GM18505 (cell line): Measurements from ENCODE around the gene PAPPA.

Source experiments
- ATAC-seq: cut with Tn5 transposase; IDR thresholded peaks from one replicate; pipeline ENCODE4 v1.9.1; 2021; ENCODE audit not compliant: unreplicated experiment
- POLR2A ChIP-seq: IDR thresholded peaks from 4 replicates; pipeline ENCODE4 v1.6.1; 2011; ENCODE audit warnings: borderline replicate concordance; ENCODE audit not compliant: insufficient read depth, insufficient read length; ENCODE audit errors: extremely low read depth

The PAPPA gene

DNA sequence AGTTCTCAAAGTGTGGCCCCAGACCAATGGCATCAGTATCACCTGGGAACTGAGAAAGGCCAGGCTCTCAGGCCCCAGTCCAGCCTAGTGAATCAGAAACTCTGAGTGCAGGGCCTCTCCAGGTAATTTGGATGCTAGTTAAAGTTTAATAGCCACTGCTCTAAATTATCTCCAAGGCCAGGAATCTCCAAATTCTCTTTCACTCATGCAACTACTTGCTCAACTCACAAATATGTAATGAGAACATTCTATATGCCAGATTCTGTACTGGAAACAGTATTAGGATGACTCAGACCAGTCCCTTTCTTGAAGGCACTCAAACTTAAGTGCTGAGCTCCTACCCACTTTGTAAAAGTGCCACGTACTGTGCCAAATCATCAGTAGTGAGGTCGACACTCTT, 84.6 kb downstream of the PAPPA start:
- no peak for ATAC-seq
- TF ChIP-seq POLR2A, result no peak

DNA sequence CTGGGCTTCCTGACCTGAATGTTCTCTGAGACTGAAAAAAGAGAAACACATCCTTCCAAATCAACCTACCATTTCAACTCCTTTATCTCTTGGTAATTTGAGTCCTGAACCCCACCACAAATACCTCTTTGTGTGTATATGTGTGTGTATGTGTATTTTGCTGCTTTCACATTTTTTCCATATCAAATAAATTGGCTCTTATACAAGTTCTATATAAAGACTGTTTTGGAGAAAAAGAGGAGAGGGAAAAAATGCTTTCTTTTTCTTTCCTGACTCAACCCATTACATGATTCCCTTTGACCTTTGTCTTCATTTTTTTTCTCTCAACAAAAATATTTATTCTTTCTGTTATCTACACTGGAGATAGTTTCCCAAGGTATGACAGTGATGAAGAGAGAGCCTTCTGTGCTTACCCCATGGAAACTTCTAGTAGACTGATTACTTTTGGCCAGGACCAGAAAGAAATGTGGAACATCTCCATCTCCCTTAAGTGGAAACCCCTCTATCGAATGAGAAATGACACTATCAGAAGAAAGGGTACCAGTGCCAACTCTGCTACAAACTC, 85.3 kb downstream of the PAPPA start:
- ATAC-seq, result no peak

DNA sequence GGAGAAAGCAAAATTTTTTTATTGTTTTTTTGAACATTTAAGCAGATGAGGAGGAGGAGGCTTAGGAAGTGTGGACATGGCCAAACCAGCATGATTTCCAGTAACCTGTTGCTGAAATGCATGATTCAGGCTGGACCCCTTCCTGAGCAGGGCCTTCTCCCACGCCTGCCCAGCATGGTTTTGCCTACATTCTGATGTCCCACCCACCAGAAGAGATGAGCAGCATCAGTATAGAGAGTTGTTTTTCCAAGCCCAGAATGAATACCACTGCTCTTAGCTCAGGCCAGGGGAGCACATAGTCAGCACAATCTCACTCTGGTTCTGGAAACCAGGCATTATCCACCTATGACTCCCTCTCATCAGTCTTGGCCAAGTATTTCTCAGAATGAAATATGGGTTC, 90.1 kb downstream of the PAPPA start:
- no peak for ATAC-seq
- no peak for TF ChIP-seq POLR2A

More for the DNA sequence above, 85.3 kb downstream of the PAPPA start:
- no peak for TF ChIP-seq POLR2A

DNA sequence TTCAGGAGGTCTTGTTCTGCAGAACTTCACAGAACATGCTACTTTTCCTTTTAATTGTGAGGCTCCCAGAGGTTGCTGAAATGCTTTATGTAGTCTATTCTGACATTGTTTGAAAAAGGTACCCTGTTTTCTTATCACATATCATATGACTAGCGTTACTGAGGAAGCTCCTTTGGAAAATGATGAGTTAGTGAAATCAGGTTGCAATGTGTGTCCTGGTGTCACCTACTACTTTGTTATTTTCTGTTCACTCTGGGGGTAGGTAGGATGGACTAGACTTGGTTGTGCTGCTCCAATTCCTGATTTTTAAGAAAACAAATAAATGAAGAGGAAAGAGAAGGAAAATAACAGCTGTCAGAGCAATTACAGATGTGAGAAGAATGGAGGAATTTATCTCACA, 93.7 kb downstream of the PAPPA start:
- no peak for ATAC-seq
- TF ChIP-seq POLR2A, result no peak

DNA sequence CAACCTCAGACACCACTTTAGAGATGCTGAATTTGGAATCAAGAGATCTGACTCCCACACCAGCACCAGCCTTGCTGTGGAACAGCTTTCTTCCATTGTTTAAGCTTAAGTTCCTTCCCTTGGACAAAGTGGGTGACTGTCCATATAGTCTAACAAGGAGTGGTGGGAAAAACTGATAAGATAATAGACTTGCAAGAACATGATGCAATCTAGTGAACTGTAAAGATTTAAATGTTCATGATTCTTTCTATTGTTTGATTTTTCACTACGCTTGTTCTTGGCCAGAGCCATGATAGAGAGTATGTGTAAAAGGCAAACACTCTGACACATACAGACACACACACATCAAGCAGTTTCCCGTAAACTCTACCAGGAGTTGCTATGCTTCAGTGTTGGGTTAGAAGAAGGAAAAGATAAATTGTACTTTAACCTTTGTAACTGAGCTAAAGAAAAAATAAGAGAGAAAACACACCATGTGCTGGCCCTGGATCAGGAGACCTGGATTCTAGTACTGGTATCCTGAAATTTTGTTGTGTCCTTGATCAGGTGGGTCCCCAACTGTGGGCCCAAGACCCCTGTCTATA, 94.3 kb downstream of the PAPPA start:
- no peak for TF ChIP-seq POLR2A
- no peak for ATAC-seq

DNA sequence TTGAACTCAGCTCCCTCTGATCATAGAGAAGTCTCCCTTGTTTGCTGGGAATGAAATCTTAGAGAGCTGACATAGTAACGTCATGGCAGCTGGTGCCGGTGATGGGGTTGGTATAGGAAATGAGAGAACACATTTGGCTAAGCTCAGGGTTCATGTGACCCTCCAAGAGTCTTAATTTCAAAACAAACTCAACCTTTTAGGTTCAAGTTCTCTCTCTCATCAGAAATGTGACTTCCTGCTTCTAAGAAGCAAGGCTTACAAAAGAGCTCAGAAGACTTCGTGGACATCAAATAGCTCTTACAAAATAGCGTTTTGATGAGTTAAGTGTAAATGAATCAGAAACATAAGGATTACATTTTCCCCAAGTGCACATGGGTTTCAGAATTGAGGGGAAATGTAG, 97.3 kb downstream of the PAPPA start:
- ATAC-seq, result no peak
- TF ChIP-seq POLR2A, result no peak

DNA sequence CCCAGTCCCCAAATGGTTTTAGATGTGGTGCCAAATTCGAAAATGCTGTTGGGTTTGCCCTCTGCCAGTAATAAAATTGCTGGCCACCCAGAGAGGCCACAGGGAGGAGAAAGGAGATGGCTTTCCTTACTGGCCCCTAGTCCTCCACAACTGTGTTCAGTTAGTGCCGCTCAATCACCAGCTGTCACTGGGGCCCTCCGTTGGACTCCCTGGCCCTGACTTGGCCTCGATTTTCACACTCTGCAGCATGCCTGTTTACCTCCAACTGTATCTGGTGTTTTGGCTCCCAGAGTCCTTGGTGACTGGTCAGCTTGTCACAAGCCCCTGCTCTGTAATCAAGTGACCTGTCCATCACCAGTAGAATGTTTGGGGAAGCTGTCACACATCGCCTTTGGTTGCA, 97.8 kb downstream of the PAPPA start:
- ATAC-seq, result no peak

DNA sequence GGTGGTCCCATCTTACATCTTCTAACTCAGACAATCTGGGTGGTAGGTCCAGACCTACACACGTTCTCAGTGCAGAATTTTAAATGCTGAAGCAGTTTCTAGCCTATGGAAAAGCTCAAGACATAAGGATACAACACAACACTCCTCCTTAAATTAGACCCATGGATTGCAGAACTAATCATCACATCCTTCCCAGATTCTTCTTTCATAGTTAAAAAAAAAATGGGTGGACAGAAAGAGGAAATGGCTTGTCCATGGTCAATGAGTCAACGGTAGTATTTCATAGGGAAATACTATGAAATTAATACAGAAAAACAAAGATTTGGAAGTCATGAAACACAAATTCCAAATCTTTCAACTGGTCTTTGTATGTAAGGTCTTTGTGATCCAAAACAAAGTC, 106.9 kb downstream of the PAPPA start:
- no peak for ATAC-seq
- no peak for TF ChIP-seq POLR2A

More for the DNA sequence above, 97.8 kb downstream of the PAPPA start:
- TF ChIP-seq POLR2A, result no peak

DNA sequence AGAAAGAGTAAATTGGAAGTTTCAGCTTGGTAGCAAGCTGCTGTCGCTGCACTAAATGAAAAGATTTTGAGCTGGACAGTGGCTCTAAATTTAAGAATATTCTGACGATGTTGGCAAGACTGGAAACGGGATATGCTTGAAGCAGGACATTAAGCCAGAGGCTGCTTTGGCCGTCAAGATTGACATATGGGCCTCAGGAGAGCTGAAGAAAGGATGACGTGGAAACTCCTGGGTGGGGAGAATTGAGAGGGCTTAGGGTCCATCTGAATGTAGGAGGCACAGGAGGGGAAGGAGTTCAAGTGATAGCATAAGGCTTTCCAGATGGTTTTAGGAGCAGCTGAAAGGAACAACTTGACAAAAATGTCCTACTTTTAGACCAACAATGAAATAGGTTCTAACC, 108.9 kb downstream of the PAPPA start:
- no peak for TF ChIP-seq POLR2A
- no peak for ATAC-seq

DNA sequence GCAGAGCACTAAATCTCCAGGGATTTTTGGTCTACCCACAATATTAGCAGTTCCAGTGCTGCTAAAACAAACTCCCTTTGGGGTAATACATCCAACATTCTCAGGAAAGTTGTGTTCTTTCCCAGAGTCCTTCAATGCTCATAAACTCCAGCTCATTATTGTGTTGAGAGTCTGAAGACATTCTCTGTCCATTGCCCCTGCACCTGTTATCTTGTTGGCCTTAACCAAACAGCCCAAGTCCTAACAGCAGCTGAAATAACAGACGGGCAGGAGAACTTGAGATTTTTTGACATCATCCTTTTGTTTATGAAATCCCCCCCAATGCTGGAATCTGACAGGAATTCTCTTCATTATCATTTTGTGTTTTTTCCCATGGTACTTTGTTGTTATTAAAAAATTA, 110.8 kb downstream of the PAPPA start:
- no peak for ATAC-seq
- TF ChIP-seq POLR2A, result no peak

DNA sequence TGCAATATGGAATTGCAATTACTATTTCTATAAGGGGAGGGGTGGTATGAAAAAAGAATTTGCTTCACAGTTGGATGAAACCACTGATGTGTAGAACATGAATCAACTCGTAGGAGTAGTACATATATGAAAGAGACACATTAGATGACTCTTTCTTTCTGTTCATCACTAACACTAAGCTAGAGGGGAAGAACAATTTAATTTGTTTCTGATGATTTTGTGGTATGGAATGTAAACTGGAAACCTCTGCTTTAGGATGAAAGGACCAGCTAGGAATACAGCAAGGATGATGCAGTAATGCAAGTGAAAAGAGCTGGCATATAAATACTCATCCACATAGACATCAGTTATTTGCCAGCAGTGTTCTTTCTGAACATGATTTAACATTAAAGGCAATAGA, 113.4 kb downstream of the PAPPA start:
- no peak for TF ChIP-seq POLR2A
- ATAC-seq, result no peak

DNA sequence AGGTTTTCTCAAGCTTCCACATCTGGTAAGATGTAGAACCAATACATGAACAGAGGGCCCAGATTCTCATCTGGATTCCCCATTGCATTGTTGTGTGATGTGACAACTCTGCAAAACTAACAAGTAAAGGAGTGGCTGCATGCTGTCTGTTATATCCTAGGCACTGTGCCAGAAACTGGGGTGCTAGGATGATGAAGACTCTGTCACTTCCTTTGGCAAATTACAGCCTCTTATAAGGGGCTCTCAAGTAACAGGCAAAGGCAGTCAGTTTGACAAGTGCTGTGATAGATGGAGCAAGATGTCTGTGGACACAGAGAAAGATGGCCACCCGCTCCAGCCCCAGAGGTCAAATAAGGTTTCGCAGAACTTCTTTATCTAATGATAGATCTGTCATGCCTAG, 115.7 kb downstream of the PAPPA start:
- ATAC-seq, result no peak
- no peak for TF ChIP-seq POLR2A

DNA sequence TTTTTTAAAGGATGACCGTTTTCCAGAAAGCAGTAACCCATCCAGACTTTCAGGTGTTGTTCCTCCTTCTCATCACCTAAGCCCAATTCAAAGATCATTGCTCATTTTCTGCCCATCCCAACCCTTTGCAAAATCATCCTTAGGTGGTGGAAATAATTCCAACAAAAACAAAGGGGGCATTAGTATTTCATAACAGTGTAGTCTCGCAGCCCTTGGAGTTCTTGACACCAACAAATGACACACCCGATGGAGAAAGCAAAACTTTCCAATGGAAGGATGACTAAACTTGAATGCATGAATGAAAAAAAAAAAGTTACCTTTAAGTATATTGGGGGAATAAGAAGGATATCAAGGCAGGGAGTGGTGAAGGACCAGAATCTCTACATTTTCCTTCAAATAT, 117.0 kb downstream of the PAPPA start:
- no peak for TF ChIP-seq POLR2A

DNA sequence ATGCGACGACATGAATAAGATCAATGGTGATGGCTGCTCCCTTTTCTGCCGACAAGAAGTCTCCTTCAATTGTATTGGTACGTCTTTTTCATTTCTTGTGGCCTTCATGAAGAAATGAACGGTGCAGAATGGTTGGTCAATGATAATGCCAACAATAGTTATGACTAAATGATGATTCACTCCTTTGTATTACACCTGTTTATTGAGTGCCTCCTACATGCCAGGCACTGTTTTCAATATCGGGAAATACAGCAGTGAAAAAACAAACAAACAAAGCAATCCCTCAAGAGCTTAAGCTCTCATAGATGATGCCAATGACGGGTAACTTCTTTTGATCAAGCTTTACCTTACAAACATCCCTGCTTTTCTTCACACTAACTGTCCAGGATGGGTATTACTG, 117.7 kb downstream of the PAPPA start:
- no peak for TF ChIP-seq POLR2A
- no peak for ATAC-seq

More for the DNA sequence above, 117.0 kb downstream of the PAPPA start:
- no peak for ATAC-seq

DNA sequence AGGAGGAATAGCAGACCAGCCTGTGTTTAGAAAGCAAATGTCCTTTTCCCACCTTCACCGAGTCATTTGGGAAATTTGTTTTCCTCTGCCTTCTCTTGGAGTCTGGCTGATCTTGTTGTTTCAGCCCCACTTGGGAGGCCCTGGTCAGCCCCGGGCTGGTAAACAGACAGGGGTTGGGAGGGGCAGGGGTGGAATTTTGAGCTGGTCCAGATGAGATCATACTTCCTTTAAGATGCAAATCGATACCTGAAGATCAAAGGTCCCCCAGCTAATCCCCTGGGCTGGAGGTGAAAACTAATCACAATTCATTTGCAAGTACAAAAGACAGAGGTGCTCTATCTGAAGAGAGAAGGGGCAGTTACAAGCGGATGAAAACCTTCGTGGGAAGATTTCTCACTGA, 118.4 kb downstream of the PAPPA start:
- no peak for ATAC-seq
- TF ChIP-seq POLR2A, result no peak
